MV-4-11 (cell line): ENCODE results near the gene TNIK.

Source experiments
- DNase-seq: peaks from one replicate; lab custom pipeline; 2025; lab: John Stamatoyannopoulos, UW

Gene TNIK

GRCh38 chr3:171362575-171362974 is 97.6 kb downstream of the TNIK start:
- DNase-seq, result no peak

- no peak for DNase-seq
These were observed 101.4 kb downstream of the TNIK start for GRCh38 chr3:171358881-171359198.

- no peak for DNase-seq
These were observed 101.9 kb downstream of the TNIK start for GRCh38 chr3:171358181-171358880.

- DNase-seq, result no peak
These were observed 102.5 kb downstream of the TNIK start for GRCh38 chr3:171357721-171358120.

- no peak for DNase-seq
These were observed 104.0 kb downstream of the TNIK start for GRCh38 chr3:171356251-171356650.

GRCh38 chr3:171354706-171355582 is 105.3 kb downstream of the TNIK start:
- no peak for DNase-seq

- DNase-seq, result no peak
These were observed 106.0 kb downstream of the TNIK start for GRCh38 chr3:171354049-171354705.

GRCh38 chr3:171353423-171353822 is 106.8 kb downstream of the TNIK start:
- no peak for DNase-seq

GRCh38 chr3:171352387-171352935 is 107.7 kb downstream of the TNIK start:
- DNase-seq, result no peak

GRCh38 chr3:171351676-171352075 is 108.5 kb downstream of the TNIK start:
- DNase-seq, result peak; percentile 50

GRCh38 chr3:171350364-171350763 is 109.8 kb downstream of the TNIK start:
- peak; percentile 25 for DNase-seq

GRCh38 chr3:171349392-171349791 is 110.8 kb downstream of the TNIK start:
- no peak for DNase-seq

GRCh38 chr3:171348121-171348520 is 112.1 kb downstream of the TNIK start:
- DNase-seq, result no peak

GRCh38 chr3:171347301-171348039 is 112.7 kb downstream of the TNIK start:
- peak; percentile 88 for DNase-seq

GRCh38 chr3:171346582-171347300 is 113.5 kb downstream of the TNIK start:
- peak; percentile 89 for DNase-seq

GRCh38 chr3:171346019-171346418 is 114.2 kb downstream of the TNIK start:
- no peak for DNase-seq

- DNase-seq, result no peak
These were observed 114.9 kb downstream of the TNIK start for GRCh38 chr3:171345107-171345843.

- no peak for DNase-seq
These were observed 116.5 kb downstream of the TNIK start for GRCh38 chr3:171343693-171344092.

GRCh38 chr3:171342783-171343420 is 117.3 kb downstream of the TNIK start:
- no peak for DNase-seq

- no peak for DNase-seq
These were observed 118.0 kb downstream of the TNIK start for GRCh38 chr3:171342200-171342599.
